Esophagus muscularis mucosa (tissue), 4 donors: Measurements from ENCODE around the gene SNAP29. TPM values are rescaled to one million over a fixed set of nuclear protein-coding genes. Genes with fewer than 3 reads are reported as not detected.
"Not testable (repeated sequence)": the region's sequence is repeated elsewhere in the genome, so short reads cannot be mapped to it uniquely, and the experiment has no call there.

Source experiments
- DNase-seq: peaks from one replicate; pipeline ENCODE4 v3.0.0-alpha.2; 2017; ENCODE audit errors: extremely low spot score
- H3K27ac ChIP-seq, 4 donors: fragments of 200-600 bp; sonication (generic); replicated peaks in 1 of 4; 1 replicate in 3 of 4; 2 replicates in 1 of 4; pipeline ENCODE4 v1.5.1; 2016 to 2019; ENCODE audit warnings: mild to moderate bottlenecking in 1 of 4
- H3K27me3 ChIP-seq, 4 donors: fragments of 200-600 bp; sonication (generic); one replicate each; pipeline versions ENCODE4 v1.5.1 to v1.6.0; 2016 to 2019
- H3K36me3 ChIP-seq, 4 donors: fragments of 200-600 bp; sonication (generic); one replicate each; pipeline ENCODE4 v1.5.1; 2016 to 2019
- H3K4me1 ChIP-seq, 4 donors: fragments of 200-600 bp; sonication (generic); one replicate each; pipeline ENCODE4 v1.5.1; 2016 to 2019
- H3K4me3 ChIP-seq, 4 donors: fragments of 200-600 bp; sonication (generic); 1 replicate in 2 of 4; 2 replicates in 2 of 4; pipeline ENCODE4 v1.5.1; 2016 to 2019; ENCODE audit warnings: mild to moderate bottlenecking in 4 of 4, moderate library complexity in 1 of 4
- H3K9me3 ChIP-seq, 4 donors: fragments of 200-600 bp; sonication (generic); 1 replicate in 3 of 4; 2 replicates in 1 of 4; pipeline ENCODE4 v1.5.1; 2016 to 2019
- EP300 ChIP-seq: sonication (generic); formaldehyde crosslinking; IDR thresholded peaks from one replicate; pipeline ENCODE4 v1.6.1; 2017; ENCODE audit warnings: antibody characterized with exemption
- POLR2A ChIP-seq: fragments of 450-650 bp; IDR thresholded peaks from one replicate; pipeline ENCODE4 v1.6.1; 2017; ENCODE audit warnings: antibody characterized with exemption, moderate library complexity, mild to moderate bottlenecking, low read depth
- POLR2AphosphoS5 ChIP-seq, 2 donors: sonication (generic); formaldehyde crosslinking; IDR thresholded peaks; one replicate each; pipeline ENCODE4 v1.6.1; 2017; ENCODE audit warnings: antibody characterized with exemption in 2 of 2
- WGBS: methylation state at CpG from one replicate; pipeline ENCODE4 v1.1.5; 2018; 5-methylcytosine and 5-hydroxymethylcytosine counted together
- intact Hi-C: fragments of 100-400 bp; cut with DNase I; formaldehyde crosslinking; loops from one replicate; pipeline ENCODE4 v1.15.1; 2023
- total RNA-seq, 4 donors: library from RNA; depleted of rRNA; stranded (reverse); fragments of >200 nt; gene quantifications; one replicate each; pipeline versions ENCODE4 v1.1.0 to v1.2.1, GENCODE V29; 2016
- TF ChIP-seq, protein P1 (sequence below), 3 experiments: fragments of 200-600 bp in 2 of 3; fragments of 450-650 bp in 1 of 3; sonication (generic) in 2 of 3; IDR thresholded peaks; one replicate each; pipeline ENCODE4 v1.5.1; 2017 to 2019; ENCODE audit warnings: antibody characterized with exemption in 3 of 3, mild to moderate bottlenecking in 2 of 3, moderate library complexity in 1 of 3

Gene SNAP29
- total RNA-seq, 4 donors from 2014 or later: 21.2 to 33.6 (median 26.4) TPM

DNA sequence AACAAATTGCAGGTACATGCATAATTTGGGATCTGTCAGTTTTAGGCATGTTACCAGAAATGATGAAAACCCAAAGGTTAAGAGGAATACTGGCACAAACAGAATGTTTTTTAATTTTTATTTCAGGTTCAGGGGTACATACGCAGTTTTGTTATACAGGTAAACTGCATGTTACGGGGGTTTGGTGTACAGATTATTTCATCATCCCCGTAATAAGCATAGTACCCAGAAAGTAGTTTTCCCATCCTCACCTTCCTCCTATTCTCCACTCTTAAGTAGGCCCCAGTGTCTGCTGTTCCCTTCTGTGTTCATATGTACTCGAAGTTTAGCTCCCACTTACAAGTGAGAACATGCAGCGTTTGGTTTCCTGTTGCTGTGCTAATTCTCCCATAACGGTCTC lies 33.2 kb upstream of the SNAP29 start:
- Histone ChIP-seq H3K27me3 (no peaks in the 10 kb centered on the region), H3K4me3 (no peak overlapping the region), H3K36me3 (peaks cover 28 to 88% (median 69%) of the 10 kb centered on the region in 4 donors), H3K9me3 (no peaks in the 10 kb centered on the region), H3K4me1 (no peaks in the 10 kb centered on the region), H3K27ac (no peak overlapping the region)
- no peak for DNase-seq
- WGBS: 95% methylated on average over 6 of the region's 6 CpGs
- intact Hi-C loops: no loop called here
- TF ChIP-seq POLR2AphosphoS5 (IDR thresholded peaks at IDR 0.05) (no peak), POLR2A (no peak), EP300 (no peak)
- TF ChIP-seq, protein P1, sequence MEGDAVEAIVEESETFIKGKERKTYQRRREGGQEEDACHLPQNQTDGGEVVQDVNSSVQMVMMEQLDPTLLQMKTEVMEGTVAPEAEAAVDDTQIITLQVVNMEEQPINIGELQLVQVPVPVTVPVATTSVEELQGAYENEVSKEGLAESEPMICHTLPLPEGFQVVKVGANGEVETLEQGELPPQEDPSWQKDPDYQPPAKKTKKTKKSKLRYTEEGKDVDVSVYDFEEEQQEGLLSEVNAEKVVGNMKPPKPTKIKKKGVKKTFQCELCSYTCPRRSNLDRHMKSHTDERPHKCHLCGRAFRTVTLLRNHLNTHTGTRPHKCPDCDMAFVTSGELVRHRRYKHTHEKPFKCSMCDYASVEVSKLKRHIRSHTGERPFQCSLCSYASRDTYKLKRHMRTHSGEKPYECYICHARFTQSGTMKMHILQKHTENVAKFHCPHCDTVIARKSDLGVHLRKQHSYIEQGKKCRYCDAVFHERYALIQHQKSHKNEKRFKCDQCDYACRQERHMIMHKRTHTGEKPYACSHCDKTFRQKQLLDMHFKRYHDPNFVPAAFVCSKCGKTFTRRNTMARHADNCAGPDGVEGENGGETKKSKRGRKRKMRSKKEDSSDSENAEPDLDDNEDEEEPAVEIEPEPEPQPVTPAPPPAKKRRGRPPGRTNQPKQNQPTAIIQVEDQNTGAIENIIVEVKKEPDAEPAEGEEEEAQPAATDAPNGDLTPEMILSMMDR (IDR thresholded peaks at IDR 0.05): no peak

DNA sequence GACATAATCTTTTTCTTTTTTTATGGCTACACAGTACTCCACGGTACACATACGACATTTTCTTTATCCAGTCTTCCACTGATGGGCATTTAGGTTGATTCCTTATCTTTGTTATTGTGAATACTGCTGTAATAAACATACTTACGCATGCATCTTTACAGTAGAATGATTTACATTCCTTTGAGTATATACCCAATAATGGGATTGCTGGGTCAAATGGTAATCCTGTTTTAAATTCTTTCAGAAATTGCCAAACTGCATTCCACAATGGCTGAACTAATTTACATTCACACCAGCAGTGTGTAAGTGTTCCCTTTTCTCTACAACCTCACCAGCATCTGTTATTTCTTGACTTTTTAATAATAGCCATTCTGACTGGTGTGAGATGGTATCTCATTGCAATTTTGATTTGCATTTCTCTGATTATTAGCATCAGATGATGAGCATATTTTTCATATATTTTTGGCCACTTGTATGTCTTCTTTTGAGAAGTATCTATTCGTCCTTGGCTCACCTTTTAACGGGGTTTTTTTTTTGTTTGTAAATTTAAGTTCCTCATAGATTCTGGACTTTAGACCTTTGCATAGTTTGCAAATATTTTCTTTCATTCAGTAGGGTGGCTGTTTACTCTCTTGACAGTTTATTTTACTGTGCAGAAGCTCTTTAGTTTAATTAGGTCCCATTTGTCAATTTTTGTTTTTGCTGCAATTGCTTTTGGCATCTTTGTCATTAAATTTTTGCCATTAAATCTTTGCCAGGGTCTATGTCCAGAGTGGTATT lies 32.2 kb upstream of the SNAP29 start:
- H3K4me3 ChIP-seq, DNase-seq, H3K9me3 ChIP-seq, intact Hi-C loops, H3K27ac ChIP-seq, H3K4me1 ChIP-seq, H3K27me3 ChIP-seq: not testable (repeated sequence)
- 94% methylated on average over 5 of the region's 5 CpGs for WGBS
- peaks cover 28 to 88% (median 72%) of the 10 kb centered on the region in 4 donors for H3K36me3 ChIP-seq

DNA sequence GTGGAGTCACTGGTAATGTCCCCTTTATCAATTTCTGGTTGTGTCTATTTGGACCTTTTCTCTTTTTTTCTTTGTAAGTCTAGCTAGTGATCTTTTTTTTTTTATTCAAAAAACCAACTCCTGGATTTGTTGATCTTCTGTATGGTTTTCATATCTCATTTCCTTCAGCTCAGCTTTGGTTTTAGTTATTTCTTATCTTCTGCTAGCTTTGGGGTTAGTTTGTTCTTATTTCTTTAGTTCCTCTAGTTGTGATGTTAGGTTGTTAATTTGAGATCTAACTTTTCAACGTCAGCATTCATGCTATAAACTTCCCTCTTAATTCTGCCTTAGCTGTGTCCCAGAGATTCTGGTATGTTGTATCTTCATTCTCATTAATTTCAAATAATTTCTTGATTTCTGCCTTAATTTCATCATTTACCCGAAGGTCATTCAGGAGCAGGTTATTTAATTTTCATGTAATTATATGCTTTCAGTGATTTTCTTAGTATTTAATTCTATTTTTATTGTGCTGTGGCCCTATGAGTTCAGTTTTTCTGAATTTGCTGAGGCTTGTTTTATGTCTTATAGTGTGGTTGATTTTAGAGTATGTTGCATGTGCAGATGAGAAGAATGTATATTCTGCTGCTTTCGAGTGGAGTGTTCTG lies 29.2 kb upstream of the SNAP29 start:
- Histone ChIP-seq H3K9me3 (no peaks in the 10 kb centered on the region), H3K4me3 (no peak overlapping the region), H3K36me3 (peaks cover 13 to 87% (median 77%) of the 10 kb centered on the region in 4 donors), H3K27ac (no peak overlapping the region), H3K27me3 (no peaks in the 10 kb centered on the region), H3K4me1 (no peaks in the 10 kb centered on the region)
- DNase-seq: no peak
- intact Hi-C loops: no loop called here
- WGBS: 88% methylated on average over 3 of the region's 3 CpGs
- TF ChIP-seq EP300 (no peak), POLR2A (no peak), POLR2AphosphoS5 (IDR thresholded peaks at IDR 0.05) (no peak)
- TF ChIP-seq, protein P1 (IDR thresholded peaks at IDR 0.05): no peak

DNA sequence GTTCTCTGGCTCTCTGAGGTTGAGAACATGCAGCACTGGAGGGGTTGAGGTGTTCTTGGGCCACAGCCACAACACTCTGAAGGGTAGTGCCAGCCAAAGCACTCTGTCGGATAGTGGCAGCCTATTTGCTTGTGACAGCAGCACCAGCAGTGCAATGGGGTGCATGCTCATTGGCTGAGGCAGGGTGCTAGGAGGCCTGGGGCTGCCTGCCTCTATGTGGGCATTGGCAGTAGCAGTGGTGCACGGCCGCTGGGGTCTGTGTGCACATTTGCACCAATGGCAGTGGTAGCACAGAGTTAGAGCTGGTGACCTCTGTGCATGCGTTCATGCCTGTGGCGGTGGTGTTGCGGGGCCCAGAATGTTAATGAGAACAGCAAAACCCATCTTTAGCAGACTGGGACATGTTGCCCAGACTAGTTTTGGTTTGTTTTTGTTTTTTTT lies 25.6 kb upstream of the SNAP29 start:
- Histone ChIP-seq H3K36me3 (peaks cover 11 to 66% (median 59%) of the 10 kb centered on the region in 4 donors), H3K9me3 (no peaks in the 10 kb centered on the region)

DNA sequence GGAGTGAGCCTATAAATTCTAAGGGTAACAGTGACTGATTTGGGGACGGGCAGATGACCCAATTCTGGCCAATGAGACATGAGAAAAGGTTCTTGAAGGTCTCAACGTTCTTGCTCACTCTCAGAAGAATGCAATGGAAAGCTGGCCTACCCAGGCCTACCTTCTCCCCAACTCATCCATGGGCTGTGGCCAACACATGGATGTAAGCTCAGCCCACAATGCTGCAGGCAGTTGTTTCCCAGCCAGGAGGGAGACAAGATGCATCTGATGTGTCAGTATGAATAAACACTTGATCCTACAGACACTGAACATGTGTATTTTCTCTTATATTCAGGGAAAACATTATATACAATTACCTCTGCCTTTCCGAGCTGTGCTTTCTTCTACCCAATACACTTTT lies 24.6 kb upstream of the SNAP29 start:
- Histone ChIP-seq H3K4me1 (peaks cover 0 to 4% (median 0%) of the 10 kb centered on the region in 4 donors), H3K27me3 (no peaks in the 10 kb centered on the region), H3K27ac (no peak overlapping the region), H3K4me3 (no peak overlapping the region), H3K9me3 (no peaks in the 10 kb centered on the region), H3K36me3 (peaks cover 7 to 56% (median 50%) of the 10 kb centered on the region in 4 donors)
- TF ChIP-seq POLR2A (no peak), EP300 (no peak), POLR2AphosphoS5 (IDR thresholded peaks at IDR 0.05) (no peak)
- TF ChIP-seq, protein P1 (IDR thresholded peaks at IDR 0.05): no peak
- intact Hi-C loops: no loop called here
- no peak for DNase-seq
- 72% methylated on average over 3 of the region's 3 CpGs for WGBS

More for the DNA sequence above, 25.6 kb upstream of the SNAP29 start:
- WGBS: 100% methylated on average over 1 of the region's 6 CpGs
- Histone ChIP-seq H3K27me3 (no peaks in the 10 kb centered on the region), H3K4me3 (no peak overlapping the region), H3K4me1 (peaks cover 0 to 4% (median 0%) of the 10 kb centered on the region in 4 donors), H3K27ac (no peak overlapping the region)
- TF ChIP-seq, protein P1 (IDR thresholded peaks at IDR 0.05): no peak
- no peak for TF ChIP-seq POLR2AphosphoS5 (IDR thresholded peaks at IDR 0.05)
- TF ChIP-seq POLR2A: no peak
- TF ChIP-seq EP300: no peak
- intact Hi-C loops: no loop called here
- no peak for DNase-seq
